OCI-LY1 (cell line): ENCODE data around the gene EFEMP2.

ENCODE experiments used
- EZH2 ChIP-seq: fragments of 200-600 bp; sonication (generic), shearing (Covaris generic); IDR thresholded peaks from 2 replicates; pipeline ENCODE4 v1.8.0; 2017; ENCODE audit warnings: borderline replicate concordance, mixed run types, mild to moderate bottlenecking, antibody characterized with exemption, low read length, moderate library complexity, mixed read lengths
- TF ChIP-seq, protein P1 (sequence below): fragments of 200-600 bp; sonication (generic), shearing (Covaris generic); IDR thresholded peaks from 2 replicates; pipeline ENCODE4 v1.5.1; 2017; ENCODE audit warnings: mild to moderate bottlenecking, antibody characterized with exemption, low read length, moderate library complexity, mixed read lengths

DNA sequence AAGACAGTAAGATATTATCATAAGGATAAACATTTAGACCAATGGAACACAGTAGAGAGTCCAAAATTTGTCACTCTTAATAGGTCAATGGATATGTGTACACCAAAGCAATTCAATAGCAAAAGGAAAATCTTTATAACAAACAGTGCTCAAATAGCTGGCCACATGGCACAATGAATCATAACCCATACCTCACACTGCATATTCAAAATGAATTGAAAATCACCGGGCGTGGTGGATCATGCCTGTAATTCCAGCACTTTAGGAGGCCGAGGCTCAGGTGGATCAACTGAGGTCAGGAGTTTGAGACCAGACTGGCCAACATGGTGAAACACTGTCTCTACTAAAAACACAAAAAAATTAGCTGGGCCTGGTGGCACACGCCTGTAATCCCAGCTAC is 30.5 kb downstream of the EFEMP2 start:
- TF ChIP-seq, protein P1, sequence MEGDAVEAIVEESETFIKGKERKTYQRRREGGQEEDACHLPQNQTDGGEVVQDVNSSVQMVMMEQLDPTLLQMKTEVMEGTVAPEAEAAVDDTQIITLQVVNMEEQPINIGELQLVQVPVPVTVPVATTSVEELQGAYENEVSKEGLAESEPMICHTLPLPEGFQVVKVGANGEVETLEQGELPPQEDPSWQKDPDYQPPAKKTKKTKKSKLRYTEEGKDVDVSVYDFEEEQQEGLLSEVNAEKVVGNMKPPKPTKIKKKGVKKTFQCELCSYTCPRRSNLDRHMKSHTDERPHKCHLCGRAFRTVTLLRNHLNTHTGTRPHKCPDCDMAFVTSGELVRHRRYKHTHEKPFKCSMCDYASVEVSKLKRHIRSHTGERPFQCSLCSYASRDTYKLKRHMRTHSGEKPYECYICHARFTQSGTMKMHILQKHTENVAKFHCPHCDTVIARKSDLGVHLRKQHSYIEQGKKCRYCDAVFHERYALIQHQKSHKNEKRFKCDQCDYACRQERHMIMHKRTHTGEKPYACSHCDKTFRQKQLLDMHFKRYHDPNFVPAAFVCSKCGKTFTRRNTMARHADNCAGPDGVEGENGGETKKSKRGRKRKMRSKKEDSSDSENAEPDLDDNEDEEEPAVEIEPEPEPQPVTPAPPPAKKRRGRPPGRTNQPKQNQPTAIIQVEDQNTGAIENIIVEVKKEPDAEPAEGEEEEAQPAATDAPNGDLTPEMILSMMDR: no peak
- no peak for TF ChIP-seq EZH2
